HT1080 (cell line): Measurements from ENCODE around the gene BTBD1. TPM values are rescaled to one million over a fixed set of nuclear protein-coding genes. Genes with fewer than 3 reads are reported as not detected.
A peak's percentile ranks its signal among the peaks of the same experiment; 100 is the strongest.
"Not testable (repeated sequence)": the region's sequence is repeated elsewhere in the genome, so short reads cannot be mapped to it uniquely, and the experiment has no call there.

Experiments used
- DNase-seq: peaks from one replicate; pipeline ENCODE4 v3.0.0-alpha.2; 2015; ENCODE audit warnings: low read depth
- total RNA-seq: library from RNA; depleted of rRNA; stranded (reverse); fragments of >200 nt; shearing (Covaris generic); gene quantifications from 2 replicates; pipeline ENCODE4 v1.2.3, GENCODE V29; 2014

Gene BTBD1
- total RNA-seq, 1 experiment from 2014 or later, result 108 TPM

GRCh38 chr15:83098079-83098478, 31.0 kb upstream of the BTBD1 start:
- no peak for DNase-seq

DNA sequence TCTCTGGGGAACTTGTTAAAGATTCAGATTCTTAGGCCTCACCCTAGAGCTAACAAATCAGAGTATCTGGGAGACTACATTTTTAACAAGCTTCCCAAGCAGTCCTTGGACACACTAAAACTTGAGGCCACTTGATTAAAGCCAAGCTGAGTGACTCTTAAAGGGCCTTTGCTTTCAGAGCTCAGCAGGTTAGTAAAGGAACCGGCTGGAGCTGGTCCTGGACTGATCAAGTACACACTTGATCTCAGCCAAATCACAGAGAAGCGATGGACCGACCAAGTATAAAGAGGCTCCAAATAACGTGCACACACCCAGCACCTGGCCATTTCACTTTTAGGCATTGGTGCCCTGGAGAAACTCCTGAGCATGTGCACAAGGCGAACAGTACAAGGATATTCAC, 27.5 kb upstream of the BTBD1 start:
- no peak for DNase-seq

- DNase-seq, result peak; percentile 59
These were observed 25.4 kb upstream of the BTBD1 start for GRCh38 chr15:83092309-83092976.

DNA sequence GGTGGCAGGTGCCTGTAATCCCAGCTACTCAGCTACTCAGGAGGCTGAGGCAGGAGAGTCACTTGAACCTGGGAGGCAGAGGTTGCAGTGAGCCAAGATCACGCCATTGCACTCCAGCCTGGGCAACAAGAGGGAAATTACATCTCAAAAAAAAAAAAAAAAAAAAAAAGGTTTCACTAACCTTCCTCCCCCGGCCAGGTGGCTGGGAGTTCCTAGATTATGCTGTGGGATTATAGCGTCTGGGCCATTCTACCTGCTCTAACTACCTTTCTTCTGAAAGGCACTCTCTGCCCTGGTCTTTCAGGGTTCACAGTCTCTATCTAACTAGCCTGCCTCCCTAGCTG, 24.9 kb upstream of the BTBD1 start:
- not testable (repeated sequence) for DNase-seq

GRCh38 chr15:83090465-83090864, 23.4 kb upstream of the BTBD1 start:
- no peak for DNase-seq

DNA sequence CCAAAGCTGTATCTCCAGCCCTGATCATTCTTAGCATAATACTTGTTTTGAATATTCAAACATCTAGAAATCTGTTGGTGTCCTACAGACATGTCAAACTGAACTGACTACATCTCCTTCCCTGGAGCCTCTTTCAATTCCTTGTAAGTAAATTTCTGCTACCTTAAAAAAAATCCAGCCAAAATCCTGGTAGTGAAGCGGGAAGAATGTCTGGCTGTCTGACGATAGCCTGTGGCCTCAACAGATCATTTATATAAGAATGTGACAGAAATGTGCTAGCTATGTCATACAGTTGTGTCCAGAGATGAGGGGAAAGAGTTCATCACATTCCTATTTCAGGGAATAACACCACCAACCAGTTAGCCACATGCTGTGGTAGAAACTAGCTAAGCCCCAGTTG, 21.8 kb upstream of the BTBD1 start:
- DNase-seq, result no peak

- no peak for DNase-seq
These were observed 20.5 kb upstream of the BTBD1 start for GRCh38 chr15:83087576-83087975.

GRCh38 chr15:83085864-83086552, 19.0 kb upstream of the BTBD1 start:
- not testable (repeated sequence) for DNase-seq

- DNase-seq, result not testable (repeated sequence)
These were observed 18.4 kb upstream of the BTBD1 start for GRCh38 chr15:83085461-83085860.

GRCh38 chr15:83082730-83083386, 15.8 kb upstream of the BTBD1 start:
- DNase-seq, result no peak

DNA sequence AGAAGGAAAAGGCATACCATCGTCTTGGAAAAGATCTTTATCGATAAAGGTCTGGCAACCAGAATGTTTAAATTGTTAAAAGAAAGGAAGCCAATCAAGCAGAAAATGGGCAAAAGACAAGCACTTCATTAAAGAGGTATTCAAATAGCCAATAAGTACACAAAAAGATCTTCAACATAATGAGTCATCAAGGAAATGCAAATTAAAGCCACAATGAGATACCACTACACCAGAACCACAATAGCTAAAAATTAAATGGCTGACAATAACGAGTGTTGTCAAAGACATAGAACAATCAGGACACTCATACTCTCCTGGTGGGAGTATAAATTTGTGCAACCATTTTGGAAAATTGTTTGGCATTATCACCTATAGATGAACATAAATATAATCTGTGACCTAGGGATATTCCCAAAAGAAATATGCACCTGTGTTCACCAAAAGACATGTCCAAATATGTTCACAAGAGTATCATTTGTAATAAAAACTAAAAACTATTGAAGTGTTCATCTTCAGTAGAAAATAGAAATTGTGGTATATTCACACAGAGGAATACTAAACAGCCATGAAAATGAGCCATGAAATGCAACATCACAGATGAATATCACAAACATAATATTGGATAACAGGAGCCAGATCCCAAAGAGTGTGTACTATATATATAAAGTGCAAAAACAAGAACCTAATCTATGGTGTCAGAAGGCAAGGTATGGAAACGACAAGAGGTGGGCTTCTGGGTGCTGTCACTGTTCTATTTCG, 14.4 kb upstream of the BTBD1 start:
- no peak for DNase-seq

- DNase-seq, result peak; percentile 17
These were observed 11.7 kb upstream of the BTBD1 start for GRCh38 chr15:83078712-83079111.

- DNase-seq, result no peak
These were observed 10.6 kb upstream of the BTBD1 start for GRCh38 chr15:83077491-83078230.

GRCh38 chr15:83069211-83069642, 2.2 kb upstream of the BTBD1 start:
- DNase-seq, result peak; percentile 62

DNA sequence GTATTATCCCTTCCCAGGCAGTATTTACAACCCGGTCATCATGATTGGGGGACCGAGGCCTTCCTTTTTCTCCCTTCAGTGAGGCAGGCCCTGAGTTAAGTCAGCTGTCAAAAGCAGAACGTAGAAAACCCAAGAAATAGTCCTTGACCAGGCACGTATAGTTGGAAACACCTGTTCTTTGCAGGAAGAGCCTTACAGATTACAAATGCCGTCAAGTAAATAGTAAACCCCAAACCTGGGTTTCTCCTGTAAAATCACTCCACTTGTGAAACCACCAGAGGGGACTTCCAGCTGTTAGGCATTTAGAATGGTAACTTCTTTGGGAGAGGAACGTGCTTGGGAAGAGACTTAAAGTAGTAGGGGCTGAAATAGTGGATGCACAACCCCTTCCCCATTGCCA, 1.0 kb upstream of the BTBD1 start:
- no peak for DNase-seq

DNA sequence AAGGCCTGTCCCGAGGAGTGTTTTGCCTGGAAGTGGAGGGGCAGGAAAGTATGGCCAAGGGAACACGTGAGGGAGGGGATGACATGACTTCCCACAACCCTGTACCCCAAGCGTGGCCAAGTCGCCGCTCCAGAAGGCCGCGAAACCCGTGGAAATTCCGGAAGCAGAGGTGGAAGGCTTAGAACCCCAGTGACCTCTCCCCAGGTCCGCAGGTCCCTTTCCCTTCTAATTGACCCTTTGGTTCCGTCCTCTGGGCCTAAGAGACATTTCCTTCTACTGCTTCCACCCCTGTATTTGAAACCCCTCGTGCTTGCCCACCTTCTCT, 548 bp upstream of the BTBD1 start:
- DNase-seq, result no peak

DNA sequence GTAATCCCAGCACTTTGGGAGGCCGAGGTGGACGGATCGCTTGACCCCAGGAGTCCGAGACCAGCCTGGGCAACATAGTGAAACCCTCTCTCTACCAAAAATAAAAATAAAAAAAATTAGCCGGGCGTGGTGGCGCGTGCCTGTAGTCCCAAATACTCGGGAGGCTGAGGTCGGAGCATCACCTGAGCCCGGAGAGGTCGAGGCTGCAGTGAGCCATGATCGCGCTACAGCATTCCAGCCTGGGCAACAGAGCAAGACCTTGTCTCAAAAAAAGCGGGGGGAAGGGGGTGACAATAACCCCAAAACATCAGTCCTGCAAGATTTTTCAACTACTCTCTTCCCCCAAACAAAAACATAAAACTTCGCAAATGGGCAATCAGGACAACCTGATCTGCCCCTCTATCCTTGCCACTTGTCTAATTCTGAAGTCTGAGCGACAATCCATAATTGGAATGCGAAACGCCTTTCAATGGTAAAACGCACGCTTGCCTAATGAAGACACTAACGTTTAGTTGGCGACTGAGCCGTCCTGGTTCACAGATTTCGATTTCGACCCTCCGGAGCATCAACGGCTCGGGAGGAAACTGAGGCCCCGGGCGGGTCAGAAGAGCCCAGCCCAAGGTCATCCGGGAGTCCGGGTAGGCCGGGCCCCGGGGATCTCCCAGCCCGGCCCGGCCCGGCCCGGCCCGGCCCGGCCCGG, 868 bp downstream of the BTBD1 start:
- DNase-seq, result no peak

DNA sequence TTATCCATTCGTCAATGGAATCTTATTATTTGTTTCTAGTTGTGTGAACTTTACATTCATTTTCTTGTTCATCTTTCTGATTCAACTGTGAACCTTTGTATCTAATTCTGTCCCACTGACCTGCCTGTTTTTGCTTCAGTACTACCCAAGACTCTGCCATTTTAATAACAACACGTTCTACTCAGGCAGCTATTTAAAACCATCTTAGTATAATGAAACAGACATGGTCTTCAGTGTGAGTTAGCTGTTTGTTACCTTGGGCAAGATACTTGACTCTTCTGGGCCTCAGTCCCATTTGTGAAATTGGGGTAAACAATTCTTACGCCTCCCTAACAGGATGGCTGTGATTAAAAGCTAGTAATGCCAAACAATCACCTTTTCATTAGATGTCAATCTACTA, 1.6 kb downstream of the BTBD1 start:
- no peak for DNase-seq

DNA sequence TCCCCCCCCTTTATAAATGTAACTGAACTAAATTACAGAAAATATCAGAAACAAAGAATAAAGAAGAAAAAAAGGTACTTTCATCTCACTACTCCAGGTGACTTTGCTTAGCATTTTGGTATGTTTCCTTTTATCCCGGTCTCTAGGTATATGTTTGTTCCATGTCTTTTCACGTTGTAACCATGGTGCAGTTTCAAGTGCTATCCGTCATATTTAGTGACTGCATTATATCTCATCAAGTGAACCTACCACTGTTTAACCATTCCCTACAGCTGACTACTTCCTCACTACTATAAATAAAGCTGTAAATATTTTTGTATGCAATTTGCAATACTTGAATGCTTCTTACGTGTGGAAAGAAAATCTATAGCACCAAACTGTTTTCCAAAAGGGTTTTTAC, 2.2 kb downstream of the BTBD1 start:
- no peak for DNase-seq

GRCh38 chr15:83063551-83063950, 3.5 kb downstream of the BTBD1 start:
- no peak for DNase-seq

- DNase-seq, result no peak
These were observed 4.3 kb downstream of the BTBD1 start for GRCh38 chr15:83062768-83063180.
